Skeletal muscle tissue (tissue), 4 donors: ENCODE data around the gene EWSR1. TPM values are rescaled to one million over a fixed set of nuclear protein-coding genes. Genes with fewer than 3 reads are reported as not detected.

Source experiments
- H3K27ac ChIP-seq: one replicate; pipeline ENCODE4 v1.7.0; 2013; ENCODE audit warnings: mild to moderate bottlenecking, low read depth, low read length, inconsistent platforms
- H3K27me3 ChIP-seq, 3 donors: one replicate each; pipeline ENCODE4 v1.7.0; 2013; ENCODE audit warnings: low read length in 3 of 3; ENCODE audit not compliant: control insufficient read depth in 3 of 3, insufficient read depth in 3 of 3
- H3K36me3 ChIP-seq, 3 donors: one replicate each; pipeline ENCODE4 v1.7.0; 2013; ENCODE audit warnings: low read length in 3 of 3; ENCODE audit not compliant: control insufficient read depth in 3 of 3, insufficient read depth in 3 of 3
- H3K4me1 ChIP-seq, 3 donors: one replicate each; pipeline ENCODE4 v1.7.0; 2013; ENCODE audit warnings: low read length in 3 of 3, mild to moderate bottlenecking in 3 of 3; ENCODE audit not compliant: control insufficient read depth in 3 of 3, insufficient read depth in 3 of 3
- H3K4me3 ChIP-seq, 3 donors: one replicate each; pipeline ENCODE4 v1.7.0; 2013; ENCODE audit warnings: low read length in 3 of 3
- H3K9ac ChIP-seq, 3 donors: one replicate each; pipeline ENCODE4 v1.7.0; 2013; ENCODE audit warnings: low read length in 3 of 3, mild to moderate bottlenecking in 3 of 3, moderate library complexity in 2 of 3, low read depth in 1 of 3
- H3K9me3 ChIP-seq, 3 donors: one replicate each; pipeline ENCODE4 v1.7.0; 2013; ENCODE audit warnings: low read length in 3 of 3; ENCODE audit not compliant: control insufficient read depth in 3 of 3
- total RNA-seq: library from RNA; depleted of rRNA; stranded (reverse); fragments of >200 nt; gene quantifications from one replicate; pipeline ENCODE4 v1.2.3, GENCODE V29; 2014
- donor health status: Osteomylitis.

EWSR1 gene
- total RNA-seq, 1 donor from 2014 or later, result 84.5 TPM

DNA sequence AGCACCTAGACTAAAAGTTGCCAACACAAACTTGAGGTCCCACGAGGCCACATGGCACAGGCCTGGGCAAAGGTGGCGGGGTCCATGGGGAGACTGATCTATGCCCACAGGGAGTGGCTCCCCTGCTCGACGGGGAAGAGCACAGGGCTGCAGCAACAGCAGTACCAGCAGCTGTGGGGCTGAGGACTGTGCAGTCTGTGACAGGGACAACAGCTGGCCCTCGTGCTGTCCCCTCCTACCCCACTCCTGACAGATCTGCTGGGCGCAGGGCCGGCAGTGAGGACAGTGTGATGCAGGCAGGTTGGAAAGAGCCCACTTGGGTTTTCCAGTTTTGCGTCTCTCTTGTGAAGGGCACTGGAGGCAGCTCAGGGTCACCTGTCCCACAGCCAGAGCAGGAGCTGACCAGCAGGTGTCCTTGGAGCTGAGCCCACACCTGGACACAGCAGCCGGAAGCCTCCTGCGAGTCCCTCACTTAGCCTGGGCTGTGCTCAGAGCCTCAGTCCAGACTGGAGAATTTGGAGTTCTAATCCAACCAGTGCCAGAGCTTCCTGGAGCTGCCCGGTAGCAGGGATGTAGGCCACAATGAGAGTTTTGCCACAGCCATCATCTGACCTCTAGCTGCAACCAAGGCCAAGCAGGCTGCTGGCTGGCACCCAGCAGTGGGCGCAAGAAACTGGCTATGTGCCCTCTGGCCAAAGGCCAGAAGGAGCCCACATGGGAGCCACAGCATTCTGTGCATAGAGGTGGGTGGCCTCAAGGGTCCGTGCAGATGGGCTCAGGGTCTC is 34.8 kb downstream of the EWSR1 start:
- Histone ChIP-seq H3K27ac (no peak overlapping the region), H3K9ac (peak overlapping the region in 2 of 3 donors; percentile 8 to 16), H3K9me3 (no peaks in the 10 kb centered on the region), H3K36me3 (peaks cover 26 to 29% (median 27%) of the 10 kb centered on the region in 3 donors), H3K4me1 (peaks cover 21 to 35% (median 29%) of the 10 kb centered on the region in 3 donors), H3K27me3 (no peaks in the 10 kb centered on the region), H3K4me3 (no peak overlapping the region)

- no peaks in the 10 kb centered on the region for H3K9me3 ChIP-seq
- H3K36me3 ChIP-seq, result peaks cover 3 to 6% (median 6%) of the 10 kb centered on the region in 3 donors
- H3K4me1 ChIP-seq, result peaks cover 48 to 62% (median 56%) of the 10 kb centered on the region in 3 donors
- no peak overlapping the region for H3K27ac ChIP-seq
- H3K9ac ChIP-seq, result peak overlapping the region in 1 of 3 donors; percentile 80
- H3K4me3 ChIP-seq, result peak overlapping the region; percentile 22 to 62 (median 35)
- peaks cover 0 to 4% (median 0%) of the 10 kb centered on the region in 3 donors for H3K27me3 ChIP-seq
Measured at GRCh38 chr22:29305836-29306174, 37.7 kb downstream of the EWSR1 start.

GRCh38 chr22:29306175-29306834 is 38.2 kb downstream of the EWSR1 start, which contains the start of gene GAS2L1:
GAS2L1 (plus strand) TSS chr22:29306650; CDS start chr22:29308106, 1,456 bp downstream.
- peak within 1 kb of the TSS; percentile 47 for H3K27ac ChIP-seq
- no peaks in the 10 kb centered on the region for H3K9me3 ChIP-seq
- H3K9ac ChIP-seq, result peak within 1 kb of the TSS; percentile 43 to 80 (median 66)
- peaks cover 49 to 63% (median 57%) of the 10 kb centered on the region in 3 donors for H3K4me1 ChIP-seq
- H3K27me3 ChIP-seq, result peaks cover 0 to 7% (median 0%) of the 10 kb centered on the region in 3 donors
- peaks cover 0 to 2% (median 1%) of the 10 kb centered on the region in 3 donors for H3K36me3 ChIP-seq
- peak within 1 kb of the TSS; percentile 62 to 87 (median 81) for H3K4me3 ChIP-seq

- H3K27ac ChIP-seq, result peak overlapping the region; percentile 47
- peaks cover 0 to 15% (median 0%) of the 10 kb centered on the region in 3 donors for H3K27me3 ChIP-seq
- H3K9me3 ChIP-seq, result no peaks in the 10 kb centered on the region
- H3K4me3 ChIP-seq, result peak overlapping the region; percentile 62 to 87 (median 81)
- peak overlapping the region; percentile 43 to 80 (median 66) for H3K9ac ChIP-seq
- H3K4me1 ChIP-seq, result peaks cover 49 to 62% (median 57%) of the 10 kb centered on the region in 3 donors
- H3K36me3 ChIP-seq, result no peaks in the 10 kb centered on the region
Measured at GRCh38 chr22:29306835-29307595, 38.9 kb downstream of the EWSR1 start.

GRCh38 chr22:29307596-29308147 is 39.6 kb downstream of the EWSR1 start:
- peak overlapping the region; percentile 62 to 87 (median 81) for H3K4me3 ChIP-seq
- peak overlapping the region; percentile 23 to 80 (median 66) for H3K9ac ChIP-seq
- H3K27me3 ChIP-seq, result peaks cover 0 to 21% (median 0%) of the 10 kb centered on the region in 3 donors
- peak overlapping the region; percentile 47 for H3K27ac ChIP-seq
- no peaks in the 10 kb centered on the region for H3K36me3 ChIP-seq
- peaks cover 49 to 60% (median 50%) of the 10 kb centered on the region in 3 donors for H3K4me1 ChIP-seq
- H3K9me3 ChIP-seq, result no peaks in the 10 kb centered on the region

DNA sequence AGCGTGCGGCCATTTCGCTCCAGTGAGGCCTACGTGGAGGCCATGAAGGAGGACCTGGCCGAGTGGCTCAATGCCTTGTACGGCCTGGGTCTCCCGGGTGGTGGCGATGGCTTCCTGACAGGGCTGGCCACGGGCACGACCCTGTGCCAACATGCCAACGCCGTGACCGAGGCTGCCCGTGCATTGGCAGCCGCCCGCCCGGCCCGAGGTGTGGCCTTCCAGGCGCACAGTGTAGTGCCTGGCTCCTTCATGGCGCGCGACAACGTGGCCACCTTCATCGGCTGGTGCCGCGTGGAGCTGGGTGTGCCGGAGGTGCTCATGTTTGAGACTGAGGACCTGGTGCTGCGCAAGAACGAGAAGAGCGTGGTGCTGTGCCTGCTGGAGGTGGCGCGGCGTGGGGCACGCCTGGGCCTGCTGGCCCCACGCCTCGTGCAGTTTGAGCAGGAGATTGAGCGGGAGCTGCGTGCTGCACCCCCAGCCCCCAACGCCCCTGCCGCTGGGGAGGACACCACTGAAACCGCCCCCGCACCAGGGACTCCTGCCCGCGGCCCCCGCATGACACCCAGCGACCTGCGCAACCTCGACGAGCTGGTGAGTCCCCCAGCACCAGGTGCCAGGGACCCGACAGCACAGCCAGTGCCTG is 40.2 kb downstream of the EWSR1 start:
- peaks cover 47 to 59% (median 48%) of the 10 kb centered on the region in 3 donors for H3K4me1 ChIP-seq
- peak overlapping the region; percentile 56 to 87 (median 81) for H3K4me3 ChIP-seq
- no peaks in the 10 kb centered on the region for H3K9me3 ChIP-seq
- peaks cover 4 to 27% (median 5%) of the 10 kb centered on the region in 3 donors for H3K27me3 ChIP-seq
- peak overlapping the region; percentile 23 to 80 (median 66) for H3K9ac ChIP-seq
- H3K27ac ChIP-seq, result no peak overlapping the region
- no peaks in the 10 kb centered on the region for H3K36me3 ChIP-seq

DNA sequence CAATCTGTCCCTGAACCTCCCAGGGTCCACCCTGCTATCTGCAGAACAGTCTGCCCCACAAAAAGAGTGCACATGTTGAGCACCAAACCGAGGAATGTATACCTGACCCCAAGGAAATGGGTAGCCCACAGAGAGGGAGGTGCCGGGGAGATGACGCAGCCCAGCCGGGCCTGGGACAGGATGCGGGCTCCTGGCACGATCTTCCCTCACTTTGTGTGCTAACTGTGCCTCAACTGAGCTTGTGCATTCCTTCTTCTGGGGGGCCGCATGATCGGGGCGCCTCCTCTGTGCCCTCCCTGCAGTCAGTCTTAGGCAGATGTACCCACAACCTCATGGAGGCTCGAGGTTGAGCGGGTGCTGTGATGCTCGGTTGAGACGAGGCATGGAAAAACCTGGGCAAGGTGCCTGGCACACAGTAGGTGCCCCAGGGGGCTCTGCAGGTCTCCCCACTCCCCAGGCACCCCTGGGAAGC is 40.8 kb downstream of the EWSR1 start:
- Histone ChIP-seq H3K4me3 (peak overlapping the region in 2 of 3 donors; percentile 30 to 54), H3K4me1 (peaks cover 50 to 62% (median 52%) of the 10 kb centered on the region in 3 donors), H3K9ac (peak overlapping the region in 2 of 3 donors; percentile 20 to 80), H3K36me3 (no peaks in the 10 kb centered on the region), H3K27me3 (peaks cover 8 to 32% (median 11%) of the 10 kb centered on the region in 3 donors), H3K27ac (no peak overlapping the region), H3K9me3 (no peaks in the 10 kb centered on the region)

GRCh38 chr22:29309332-29310064 is 41.4 kb downstream of the EWSR1 start:
- Histone ChIP-seq H3K9ac (peak overlapping the region in 2 of 3 donors; percentile 30 to 33), H3K9me3 (no peaks in the 10 kb centered on the region), H3K27me3 (peaks cover 15 to 39% (median 17%) of the 10 kb centered on the region in 3 donors), H3K36me3 (no peaks in the 10 kb centered on the region), H3K4me3 (peak overlapping the region in 2 of 3 donors; percentile 30 to 54), H3K4me1 (peaks cover 57 to 68% (median 58%) of the 10 kb centered on the region in 3 donors), H3K27ac (no peak overlapping the region)
